H1 (cell line): Measurements from ENCODE around the gene CREB1. TPM values are rescaled to one million over a fixed set of nuclear protein-coding genes. Genes with fewer than 3 reads are reported as not detected.

ENCODE experiments used
- CTCF ChIA-PET: fragments of 300-600 bp; sonication (Branson Sonifier 250); formaldehyde crosslinking; loops from one replicate; lab custom pipeline; 2021; ENCODE audit not compliant: partially characterized antibody; lab: Charles Lee
- POLR2A ChIA-PET: fragments of 300-600 bp; sonication (Branson Sonifier 250); formaldehyde crosslinking; loops from one replicate; lab custom pipeline; 2021; ENCODE audit warnings: inconsistent platforms; ENCODE audit not compliant: partially characterized antibody; lab: Charles Lee
- DNase-seq, 2 experiments: peaks; one replicate each; pipeline versions ENCODE4 v3.0.0 to v3.0.0-alpha.2; 2010 to 2022; ENCODE audit warnings: low spot score in 2 of 2, low read depth in 1 of 2, mixed read lengths in 1 of 2
- FAIRE-seq: peaks from 2 replicates; lab custom pipeline; 2011; peaks lifted over from hg19 to GRCh38; lab: Jason Lieb, UNC
- H2AFZ ChIP-seq: 2 replicates; pipeline ENCODE4 v1.8.1; 2012; ENCODE audit warnings: low read length, inconsistent platforms
- H2AK5ac ChIP-seq: 2 replicates; pipeline ENCODE4 v1.6.1; 2013; ENCODE audit warnings: low read depth, low read length
- H2BK120ac ChIP-seq: replicated peaks from 2 replicates; pipeline ENCODE3; 2013; ENCODE audit warnings: low read depth, low read length, inconsistent platforms
- H2BK12ac ChIP-seq: 2 replicates; pipeline ENCODE4 v1.6.1; 2013; ENCODE audit warnings: low read depth, low read length
- H2BK15ac ChIP-seq: 2 replicates; pipeline ENCODE4 v1.6.1; 2013; ENCODE audit warnings: low read length
- H2BK20ac ChIP-seq: 2 replicates; pipeline ENCODE4 v1.6.1; 2013; ENCODE audit warnings: low read length
- H2BK5ac ChIP-seq: 2 replicates; pipeline ENCODE4 v1.6.1; 2013; ENCODE audit warnings: low read depth, low read length
- H3K14ac ChIP-seq: 2 replicates; pipeline ENCODE4 v1.6.1; 2013; ENCODE audit warnings: inconsistent platforms; ENCODE audit not compliant: insufficient read length
- H3K18ac ChIP-seq: 2 replicates; pipeline ENCODE4 v1.6.1; 2013; ENCODE audit warnings: low read length; ENCODE audit errors: extremely low read depth
- H3K23ac ChIP-seq: 2 replicates; pipeline ENCODE4 v1.6.1; 2013; ENCODE audit warnings: inconsistent platforms; ENCODE audit not compliant: insufficient read length
- H3K23me2 ChIP-seq: 2 replicates; pipeline ENCODE4 v1.6.1; 2013; ENCODE audit warnings: low read depth, low read length
- H3K27ac ChIP-seq: 2 replicates; pipeline ENCODE4 v1.6.1; 2011; ENCODE audit warnings: low read depth, low read length, inconsistent platforms
- H3K27me3 ChIP-seq, 4 experiments: replicated peaks in 1 of 4; 1 replicate in 1 of 4; 2 replicates in 3 of 4; pipeline versions ENCODE4 v1.6.1 to v1.8.1; 2011 to 2013; ENCODE audit warnings: low read length in 3 of 4, mild to moderate bottlenecking in 3 of 4, inconsistent platforms in 2 of 4, mixed read lengths in 2 of 4, moderate library complexity in 1 of 4; ENCODE audit not compliant: control insufficient read depth in 3 of 4, insufficient read depth in 3 of 4; ENCODE audit errors: extremely low read depth in 1 of 4
- H3K36me3 ChIP-seq, 4 experiments: 2 replicates each; pipeline versions ENCODE4 v1.6.1 to v1.8.1; 2011 to 2013; ENCODE audit warnings: mild to moderate bottlenecking in 4 of 4, low read length in 3 of 4, moderate library complexity in 2 of 4, control low read depth in 1 of 4, inconsistent platforms in 1 of 4; ENCODE audit not compliant: insufficient read depth in 4 of 4, control insufficient read depth in 2 of 4
- H3K4ac ChIP-seq: replicated peaks from 2 replicates; pipeline ENCODE3; 2013; ENCODE audit warnings: low read length, low read depth, mixed read lengths, inconsistent platforms; ENCODE audit not compliant: insufficient read length
- H3K4me1 ChIP-seq, 4 experiments: replicated peaks in 1 of 4; 1 replicate in 1 of 4; 2 replicates in 3 of 4; pipeline versions ENCODE4 v1.6.1 to v1.8.1; 2011 to 2013; ENCODE audit warnings: low read length in 3 of 4, inconsistent platforms in 2 of 4, mixed read lengths in 1 of 4; ENCODE audit not compliant: insufficient read depth in 4 of 4, control insufficient read depth in 3 of 4
- H3K4me2 ChIP-seq, 2 experiments: 2 replicates each; pipeline versions ENCODE4 v1.6.1 to v1.8.1; 2011 to 2013; ENCODE audit warnings: low read depth in 2 of 2, low read length in 2 of 2, control low read depth in 1 of 2, inconsistent platforms in 1 of 2, mild to moderate bottlenecking in 1 of 2; ENCODE audit not compliant: insufficient read depth in 1 of 2
- H3K4me3 ChIP-seq, 4 experiments: fragments of 200-600, 300-600 bp in 1 of 4; sonication (generic), shearing (Covaris generic), sonication (Bioruptor Twin) in 1 of 4; 2 replicates each; pipeline versions ENCODE4 v1.5.1 to v1.8.1; 2011 to 2016; ENCODE audit warnings: low read length in 4 of 4, low read depth in 3 of 4, control low read depth in 2 of 4, inconsistent platforms in 2 of 4, mild to moderate bottlenecking in 2 of 4, mixed read lengths in 1 of 4, moderate library complexity in 1 of 4; ENCODE audit not compliant: insufficient read depth in 2 of 4; ENCODE audit errors: extremely low read depth in 1 of 4
- H3K56ac ChIP-seq: replicated peaks from 2 replicates; pipeline ENCODE3; 2013; ENCODE audit warnings: low read depth, mild to moderate bottlenecking, mixed read lengths, low read length, inconsistent platforms; ENCODE audit not compliant: insufficient read length
- H3K79me1 ChIP-seq: 2 replicates; pipeline ENCODE4 v1.6.1; 2013; ENCODE audit warnings: low read depth, low read length, control low read depth
- H3K79me2 ChIP-seq, 2 experiments: 2 replicates each; pipeline versions ENCODE4 v1.6.1 to v1.8.1; 2012 to 2013; ENCODE audit warnings: low read length in 2 of 2, mild to moderate bottlenecking in 2 of 2, inconsistent platforms in 1 of 2; ENCODE audit not compliant: insufficient read depth in 2 of 2, control insufficient read depth in 1 of 2
- H3K9ac ChIP-seq, 4 experiments: replicated peaks in 1 of 4; 1 replicate in 1 of 4; 2 replicates in 3 of 4; pipeline versions ENCODE4 v1.6.1 to v1.8.1; 2011 to 2013; ENCODE audit warnings: low read depth in 3 of 4, low read length in 3 of 4, control low read depth in 2 of 4, mild to moderate bottlenecking in 2 of 4, moderate library complexity in 2 of 4, inconsistent platforms in 1 of 4; ENCODE audit errors: extremely low read depth in 1 of 4
- H3K9me3 ChIP-seq, 2 experiments: 2 replicates each; pipeline versions ENCODE4 v1.6.1 to v1.8.1; 2012 to 2013; ENCODE audit warnings: mild to moderate bottlenecking in 2 of 2, moderate library complexity in 2 of 2, control low read depth in 1 of 2, inconsistent platforms in 1 of 2, low read depth in 1 of 2, low read length in 1 of 2, mixed read lengths in 1 of 2; ENCODE audit not compliant: insufficient read depth in 2 of 2
- H4K20me1 ChIP-seq, 2 experiments: replicated peaks in 1 of 2; 2 replicates each; pipeline versions ENCODE3 to v1.8.1; 2011 to 2013; ENCODE audit warnings: inconsistent platforms in 2 of 2, low read length in 2 of 2, mild to moderate bottlenecking in 1 of 2; ENCODE audit not compliant: insufficient read depth in 2 of 2, control insufficient read depth in 1 of 2
- H4K5ac ChIP-seq: 2 replicates; pipeline ENCODE4 v1.6.1; 2013; ENCODE audit warnings: low read length, low read depth, mixed read lengths, inconsistent platforms; ENCODE audit not compliant: insufficient read length
- H4K8ac ChIP-seq: 2 replicates; pipeline ENCODE4 v1.8.0; 2013; ENCODE audit warnings: mild to moderate bottlenecking, moderate library complexity, low read length, inconsistent platforms; ENCODE audit not compliant: insufficient read depth; ENCODE audit errors: extremely low read depth
- H4K91ac ChIP-seq: replicated peaks from 2 replicates; pipeline ENCODE3; 2013; ENCODE audit warnings: low read length, mixed read lengths, inconsistent platforms; ENCODE audit not compliant: insufficient read length
- BRCA1 ChIP-seq: IDR thresholded peaks from 2 replicates; pipeline ENCODE4 v1.6.1; 2012; ENCODE audit warnings: low read depth, low read length, improper control_type of control experiment
- CEBPB ChIP-seq: IDR thresholded peaks from 2 replicates; pipeline ENCODE4 v1.6.1; 2012; ENCODE audit warnings: low read depth, low read length
- CHD2 ChIP-seq: IDR thresholded peaks from 2 replicates; pipeline ENCODE4 v1.6.1; 2012; ENCODE audit warnings: low read length, improper control_type of control experiment
- CTBP2 ChIP-seq: IDR thresholded peaks from 2 replicates; pipeline ENCODE4 v1.7.0; 2011; ENCODE audit warnings: borderline replicate concordance, mild to moderate bottlenecking, moderate library complexity, mixed read lengths, low read length; ENCODE audit not compliant: insufficient read depth, insufficient read length
- CTCF ChIP-seq, 3 experiments: IDR thresholded peaks; 1 replicate in 2 of 3; 2 replicates in 1 of 3; pipeline versions ENCODE4 v1.5.1 to v1.6.1; 2011; ENCODE audit warnings: low read length in 3 of 3, mild to moderate bottlenecking in 3 of 3, inconsistent platforms in 2 of 3, low read depth in 1 of 3, moderate library complexity in 1 of 3; ENCODE audit not compliant: insufficient read depth in 1 of 3; ENCODE audit errors: control extremely low read depth in 1 of 3
- GABPA ChIP-seq: IDR thresholded peaks from 2 replicates; pipeline ENCODE4 v1.6.1; 2011; ENCODE audit warnings: mild to moderate bottlenecking, low read length, moderate library complexity, borderline replicate concordance; ENCODE audit not compliant: insufficient read depth
- JUN ChIP-seq: IDR thresholded peaks from 2 replicates; pipeline ENCODE4 v1.6.1; 2011; ENCODE audit warnings: low read depth, mild to moderate bottlenecking, improper control_type of control experiment, low read length
- RAD21 ChIP-seq, 2 experiments: IDR thresholded peaks in 1 of 2; conservative IDR thresholded peaks in 1 of 2; 2 replicates each; pipeline ENCODE4 v1.6.1; 2011; ENCODE audit warnings: low read depth in 2 of 2, low read length in 2 of 2, improper control_type of control experiment in 1 of 2, inconsistent platforms in 1 of 2, mild to moderate bottlenecking in 1 of 2, moderate library complexity in 1 of 2
- RBBP5 ChIP-seq: IDR thresholded peaks from 2 replicates; pipeline ENCODE4 v1.7.1; 2012; ENCODE audit warnings: low read depth, mild to moderate bottlenecking, inconsistent platforms, low read length, moderate library complexity, borderline replicate concordance
- RFX5 ChIP-seq: IDR thresholded peaks from 2 replicates; pipeline ENCODE4 v1.6.1; 2011; ENCODE audit warnings: low read depth, low read length, improper control_type of control experiment, borderline replicate concordance
- TAF1 ChIP-seq: IDR thresholded peaks from 2 replicates; pipeline ENCODE4 v1.6.1; 2011; ENCODE audit warnings: mild to moderate bottlenecking, low read depth, low read length
- WGBS, 2 experiments: shearing (Covaris generic) in 1 of 2; methylation state at CpG; one replicate each; pipeline versions ENCODE4 v1.1.6 to v1.1.7; 2013 to 2015; ENCODE audit warnings: low lambda C conversion rate in 2 of 2, mixed read lengths in 2 of 2, inconsistent platforms in 1 of 2, low coverage in 1 of 2, missing lambda C conversion rate in 1 of 2; ENCODE audit not compliant: insufficient replicate concordance in 2 of 2, insufficient coverage in 1 of 2, insufficient read length in 1 of 2; ENCODE audit errors: extremely low coverage in 1 of 2, missing lambda C conversion rate in 1 of 2; 5-methylcytosine and 5-hydroxymethylcytosine counted together
- polyA plus RNA-seq, 7 experiments: library from polyadenylated mRNA; depleted of rRNA in 3 of 7; stranded (reverse) in 5 of 7; unstranded in 2 of 7; fragments of >200 nt in 5 of 7; fragments of 200-250 nt in 2 of 7; gene quantifications; 1 replicate in 5 of 7; 2 replicates in 1 of 7; 4 replicates in 1 of 7; pipeline versions ENCODE4 v1.2.1 to v1.2.3, GENCODE V29; 2011 to 2013; ENCODE audit warnings: missing spikeins in 2 of 7, mixed read lengths in 2 of 7
- total RNA-seq: library from RNA; stranded (reverse); fragmentation: NEBNext Ultra II Directional; extraction: Animal tissue kit (Norgen Biotek cat#: 25700); gene quantifications from 2 replicates; pipeline ENCODE4 v1.2.1, GENCODE V29; 2021

CREB1 gene
- total and polyA plus RNA-seq, 2 of the 8 experiments (the other 6 are each of a cell fraction or from before 2014, with no cell fraction given): 46.3 to 99.0 TPM

- Histone ChIP-seq H2BK20ac (no peak overlapping the region), H3K56ac (no peak overlapping the region), H3K27ac (no peak overlapping the region), H3K18ac (no peak overlapping the region), H2BK120ac (no peak overlapping the region), H3K4me1 (peaks cover 0 to 5% (median 2%) of the 10 kb centered on the region in 4 experiments; a peak in 2 of 7 replicates), H4K5ac (no peak overlapping the region), H4K20me1 (peaks cover 0 to 5% of the 10 kb centered on the region in 2 experiments), H3K36me3 (no peaks in the 10 kb centered on the region; a peak in 1 of 8 replicates), H3K23ac (no peak overlapping the region), H3K79me2 (no peaks in the 10 kb centered on the region), H4K8ac (no peak overlapping the region), H3K23me2 (peaks cover 2% of the 10 kb centered on the region), H3K9ac (no peak overlapping the region), H3K4ac (no peak overlapping the region), H2AK5ac (no peak overlapping the region), H2BK12ac (no peak overlapping the region), H2AFZ (no peak overlapping the region), H2BK5ac (no peak overlapping the region), H3K4me2 (no peak overlapping the region), H3K27me3 (peaks cover 0 to 7% (median 5%) of the 10 kb centered on the region in 4 experiments; a peak in 4 of 7 replicates), H3K4me3 (no peak overlapping the region), H3K79me1 (no peaks in the 10 kb centered on the region), H4K91ac (no peak overlapping the region), H3K14ac (no peak overlapping the region), H3K9me3 (no peaks in the 10 kb centered on the region), H2BK15ac (no peak overlapping the region)
- CTCF ChIA-PET: no interaction called here
- no peak for DNase-seq
- WGBS, 2 experiments: 74% methylated on average over 1 of the region's 1 CpG; no CpG with 5 or more reads in 1 of the 2 experiments
- POLR2A ChIA-PET: interaction anchor here (0.7 kb wide), 1 partner anchor 101 kb away, joined by 3 read pairs; no protein-coding TSS in a partner anchor
- no peak for FAIRE-seq
- TF ChIP-seq RBBP5 (no peak), RAD21 (IDR thresholded peaks at IDR 0.05 in 1 of 2, conservative IDR thresholded peaks at IDR 0.05 in 1 of 2; ENCODE audit: low read depth in 2 of 2, low read length in 2 of 2) (no peak), GABPA (no peak), RFX5 (no peak), BRCA1 (no peak), TAF1 (no peak), CEBPB (no peak), CTBP2 (no peak), CHD2 (no peak), CTCF (IDR thresholded peaks at IDR 0.05; ENCODE audit: control extremely low read depth in 1 of 3, insufficient read depth in 1 of 3, low read depth in 1 of 3, low read length in 3 of 3) (no peak), JUN (no peak)
Observed at GRCh38 chr2:207525296-207525695, 4.5 kb upstream of the CREB1 start.
